ENCODE results near the gene FUBP3. TPM values are rescaled to one million over a fixed set of nuclear protein-coding genes. Genes with fewer than 3 reads are reported as not detected.
A peak's percentile ranks its signal among the peaks of the same experiment; 100 is the strongest.

Gene FUBP3
- total RNA-seq, 1 donor from 2014 or later: 36.8 TPM

DNA sequence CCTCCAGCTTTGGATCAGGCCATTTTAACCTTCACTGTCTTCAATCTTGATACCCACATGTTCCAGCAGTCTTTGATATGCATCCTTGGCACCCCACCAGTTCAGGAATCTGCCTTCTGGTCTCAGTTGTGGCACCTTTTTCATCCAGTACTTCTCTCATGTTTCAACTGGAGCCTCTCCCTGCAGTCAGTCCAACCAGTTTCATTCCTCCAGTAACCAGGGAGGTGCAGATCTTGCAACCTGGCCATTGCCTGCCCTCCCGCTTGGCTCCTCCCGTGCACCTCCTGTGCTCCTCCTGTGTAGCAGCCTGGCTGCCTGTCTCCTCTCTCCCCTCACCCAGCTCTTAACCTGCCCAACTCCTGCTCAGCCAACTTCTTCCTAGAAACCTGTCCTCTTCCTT lies 20.2 kb downstream of the FUBP3 start:
- DNase-seq (ENCODE audit: low spot score): no peak
- intact Hi-C loops (cut with DNase I): no loop called here

DNA sequence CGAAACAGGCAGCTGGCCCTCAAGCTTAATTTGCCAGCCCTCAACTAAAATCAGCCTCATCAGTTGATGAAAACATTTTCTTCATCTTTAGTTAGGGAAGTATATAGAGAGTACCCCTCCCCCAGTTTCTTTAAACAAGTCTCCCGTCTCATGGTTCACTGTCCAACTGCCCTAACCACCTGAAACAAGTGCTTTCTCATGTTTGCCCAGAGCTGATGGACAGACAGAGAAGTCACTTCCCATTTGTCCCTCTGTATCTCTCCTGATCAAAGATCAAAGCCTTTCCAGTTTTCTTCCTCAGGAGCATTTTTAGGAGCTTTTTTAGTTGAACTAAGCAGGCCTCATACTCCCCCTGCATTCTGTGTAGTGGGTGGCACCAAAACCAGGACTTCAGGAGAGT lies 21.7 kb downstream of the FUBP3 start:
- intact Hi-C loops (cut with DNase I): no loop called here
- DNase-seq (ENCODE audit: low spot score): no peak

DNA sequence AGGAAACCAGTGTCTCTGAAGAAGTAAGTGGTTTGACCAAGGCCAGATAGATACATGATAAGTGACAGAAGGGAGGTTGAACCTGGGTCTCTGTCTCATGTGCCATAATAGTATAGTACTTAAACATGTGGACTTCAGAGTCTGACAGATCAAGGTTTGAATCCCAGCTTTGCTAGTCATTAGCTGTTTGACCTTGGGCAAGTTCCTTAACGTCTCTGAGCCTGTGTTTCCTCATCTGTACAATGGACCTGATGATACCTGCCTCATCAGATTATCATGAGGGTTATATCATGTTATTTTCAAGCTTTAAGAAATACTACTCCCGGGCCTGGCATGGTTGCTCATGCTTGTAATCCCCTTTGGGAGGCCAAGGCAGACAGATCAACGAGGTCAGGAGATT lies 24.9 kb downstream of the FUBP3 start:
- DNase-seq (ENCODE audit: low spot score): no peak
- intact Hi-C loops (cut with DNase I): no loop called here

DNA sequence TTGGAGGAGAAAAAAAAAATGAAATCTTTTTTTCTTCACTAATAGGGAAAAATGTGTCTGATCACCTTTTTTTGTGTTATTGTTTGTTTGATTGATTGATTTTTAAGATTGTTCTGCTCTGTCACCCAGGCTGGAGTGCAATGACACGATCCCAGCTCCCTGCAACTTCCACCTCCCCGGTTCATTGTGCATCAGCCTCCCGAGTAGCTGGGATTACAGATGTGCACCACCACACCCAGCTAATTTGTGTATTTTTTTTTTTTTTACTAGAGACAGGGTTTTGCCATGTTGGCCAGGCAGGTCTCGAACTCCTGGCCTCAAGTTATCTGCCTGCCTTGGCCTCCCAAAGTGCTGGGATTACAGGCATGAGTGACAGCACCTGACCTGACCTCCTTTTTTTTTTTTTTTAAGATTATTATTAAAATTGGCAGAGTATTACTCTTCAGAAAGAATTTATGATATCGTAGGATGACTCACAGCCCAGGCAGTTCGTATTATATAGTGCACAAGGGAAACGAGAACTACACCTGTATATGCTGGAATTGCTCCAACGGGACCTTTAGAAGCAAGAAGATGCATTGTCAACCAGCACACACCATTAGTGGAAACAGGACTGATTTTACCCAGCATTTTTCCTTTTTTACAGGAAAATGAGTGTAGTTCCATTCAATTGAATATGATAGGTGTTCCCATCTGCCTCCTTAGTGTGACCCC lies 27.7 kb downstream of the FUBP3 start:
- no peak for DNase-seq (ENCODE audit: low spot score)
- intact Hi-C loops (cut with DNase I): no loop called here

DNA sequence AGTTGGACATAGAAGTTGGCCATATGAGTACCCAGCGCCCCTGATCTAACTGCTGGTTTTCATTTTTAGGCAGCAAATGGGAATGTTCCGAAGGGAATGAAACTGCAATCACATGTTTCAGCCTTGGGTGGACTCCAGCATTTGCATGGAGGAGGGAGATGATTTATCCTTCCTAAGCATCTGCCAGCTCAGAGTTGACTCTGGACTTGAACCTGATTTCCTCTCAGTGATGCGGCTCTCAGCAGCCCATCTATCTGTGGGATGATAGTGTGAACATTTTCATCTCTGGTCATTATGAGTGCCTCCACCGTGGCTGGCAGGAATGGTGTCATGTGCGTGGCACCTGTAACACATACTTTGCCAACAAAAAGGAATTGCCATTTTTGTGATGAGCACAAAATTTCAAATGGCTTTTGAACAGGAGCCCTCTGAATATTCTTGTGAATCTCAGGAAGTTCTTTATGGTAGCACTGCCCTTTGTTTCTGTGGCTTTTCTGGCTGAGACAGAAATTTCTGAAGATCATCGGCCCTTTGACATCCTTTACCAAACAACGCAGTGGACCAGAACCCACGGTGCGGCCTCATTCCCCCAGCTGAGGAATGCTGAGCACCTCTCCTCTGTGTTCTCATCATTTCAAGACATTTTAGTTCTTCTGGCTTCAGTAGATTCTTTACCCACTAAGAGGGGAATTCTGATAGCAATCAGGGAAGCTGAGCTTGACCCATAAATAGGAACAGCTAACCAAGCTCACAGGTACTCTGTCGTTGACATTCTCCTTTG lies 28.5 kb downstream of the FUBP3 start:
- intact Hi-C loops (cut with DNase I): no loop called here
- no peak for DNase-seq (ENCODE audit: low spot score)

DNA sequence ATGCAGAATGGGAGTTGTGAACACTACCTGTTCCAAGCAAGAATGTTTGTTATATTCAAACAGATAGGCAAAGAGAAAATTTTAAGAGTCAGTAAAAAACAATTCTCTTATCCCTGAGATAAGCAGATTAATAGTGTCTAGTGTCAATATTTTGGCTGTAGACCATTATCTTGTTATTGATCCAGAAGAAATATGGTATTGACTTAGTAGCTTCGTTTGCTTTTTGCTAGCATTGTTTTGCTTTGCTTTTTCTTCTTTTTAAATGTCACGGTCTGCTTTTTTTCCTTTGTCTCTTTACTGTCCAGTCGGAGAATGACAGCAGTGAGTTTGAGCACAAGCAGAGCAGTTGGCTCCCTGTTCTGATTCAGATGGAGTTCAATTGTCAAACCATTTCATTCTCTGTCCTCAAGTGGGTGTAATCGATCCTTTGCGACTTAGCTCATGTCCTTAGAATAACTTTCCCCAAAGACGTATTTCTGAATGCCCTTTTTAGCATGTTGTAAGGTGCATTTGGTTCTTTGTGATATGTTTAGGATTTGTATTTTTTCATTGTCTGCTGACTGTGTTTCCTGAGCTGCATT lies 29.3 kb downstream of the FUBP3 start:
- DNase-seq (ENCODE audit: low spot score): no peak
- intact Hi-C loops (cut with DNase I): no loop called here

DNA sequence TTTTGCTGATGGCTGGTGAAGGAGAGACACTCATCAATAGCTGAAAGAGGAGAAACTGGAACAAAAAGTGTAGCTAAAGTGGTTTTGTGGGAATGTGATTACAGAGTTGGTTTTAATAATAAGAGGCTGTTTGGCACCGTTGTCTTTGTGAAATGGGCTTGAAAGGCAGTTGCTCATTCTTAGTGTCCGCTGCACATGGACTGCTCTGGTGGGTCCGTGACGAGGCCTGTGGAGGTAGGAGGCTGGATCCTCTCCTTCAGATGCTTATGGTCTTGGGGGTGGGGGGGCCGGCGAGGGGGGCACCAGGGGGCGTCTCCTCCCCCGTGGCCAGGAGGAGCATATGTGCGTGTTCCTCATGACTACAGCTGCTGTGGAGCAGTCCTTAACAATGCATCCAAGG lies 29.8 kb downstream of the FUBP3 start:
- no peak for DNase-seq (ENCODE audit: low spot score)
- intact Hi-C loops (cut with DNase I): no loop called here

DNA sequence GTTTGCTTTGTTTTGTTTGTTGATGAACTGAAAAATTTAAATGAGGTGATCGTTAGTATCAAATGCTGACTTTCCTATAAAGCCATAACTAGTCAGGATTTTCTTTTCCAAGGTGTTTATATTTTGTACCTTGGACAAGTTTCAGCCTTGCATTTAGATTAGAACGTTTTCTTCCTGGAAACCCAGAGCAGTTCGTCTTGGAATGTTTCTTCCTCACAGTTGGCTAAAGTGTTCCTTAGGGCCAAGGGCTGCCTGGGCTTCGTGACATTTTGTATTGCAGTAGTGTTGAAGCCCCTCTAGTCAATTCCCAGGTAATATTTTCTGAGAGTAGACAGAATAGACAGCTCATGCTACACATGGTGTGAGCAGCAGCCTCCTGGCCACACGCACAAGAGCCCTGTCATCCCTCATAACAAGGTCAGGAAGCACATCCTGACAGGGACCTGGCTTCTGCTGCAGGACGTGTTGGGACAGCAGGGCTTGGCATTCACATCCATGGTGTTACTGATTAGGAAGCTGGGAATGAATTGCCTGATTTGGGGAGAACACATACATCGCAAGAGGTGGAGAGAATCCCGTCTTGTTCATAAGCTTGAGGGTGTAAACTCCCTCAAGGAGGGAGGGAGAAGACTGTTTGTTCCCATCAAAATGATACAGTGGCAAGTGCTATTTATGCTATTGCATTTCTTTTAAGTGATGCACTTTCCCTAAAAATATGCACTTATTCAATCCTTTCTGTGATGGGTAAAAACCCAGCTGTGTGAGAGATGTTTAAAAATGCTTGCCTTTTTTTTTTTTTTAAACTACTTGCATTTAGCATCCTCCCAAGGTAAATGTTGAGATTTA lies 31.7 kb downstream of the FUBP3 start:
- intact Hi-C loops (cut with DNase I): no loop called here
- no peak for DNase-seq (ENCODE audit: low spot score)

DNA sequence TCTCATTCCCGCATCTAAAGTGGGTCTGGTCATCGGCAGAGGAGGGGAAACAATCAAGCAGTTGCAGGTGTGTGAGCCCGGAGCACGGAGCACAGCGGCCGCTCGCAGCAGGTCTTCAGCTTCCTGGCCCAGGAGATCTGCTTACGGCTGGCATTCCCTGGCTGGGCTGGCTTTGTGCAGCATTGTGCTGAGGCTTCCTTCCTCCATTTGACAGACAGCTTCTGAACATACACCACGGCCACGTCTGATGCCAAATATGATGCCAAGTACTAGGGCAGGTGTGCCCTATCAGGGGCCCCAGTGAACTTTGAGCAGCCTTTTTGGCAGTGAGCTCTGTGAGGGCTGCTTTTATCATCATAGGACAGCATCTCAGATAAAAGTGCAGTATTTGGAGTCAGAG lies 37.1 kb downstream of the FUBP3 start:
- intact Hi-C loops (cut with DNase I): no loop called here
- DNase-seq (ENCODE audit: low spot score): no peak

DNA sequence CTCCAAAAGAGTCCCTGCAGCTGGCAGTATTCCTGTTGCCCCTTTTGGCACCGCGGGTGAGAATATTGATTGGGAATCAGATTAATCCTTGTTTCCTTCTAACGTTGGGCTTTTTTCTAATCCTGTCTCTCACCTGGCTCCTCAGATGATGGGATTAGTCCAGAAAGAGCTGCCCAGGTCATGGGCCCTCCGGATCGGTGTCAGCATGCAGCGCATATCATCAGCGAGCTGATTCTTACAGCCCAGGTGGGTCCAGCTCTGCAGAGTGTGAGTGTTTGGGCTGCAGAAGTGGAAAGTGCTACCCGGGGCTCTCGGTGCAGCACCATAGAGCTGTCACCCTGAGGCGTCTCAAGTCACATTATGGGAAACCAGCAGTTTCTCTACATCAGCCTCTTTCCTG lies 44.1 kb downstream of the FUBP3 start:
- intact Hi-C loops (cut with DNase I): no loop called here

DNA sequence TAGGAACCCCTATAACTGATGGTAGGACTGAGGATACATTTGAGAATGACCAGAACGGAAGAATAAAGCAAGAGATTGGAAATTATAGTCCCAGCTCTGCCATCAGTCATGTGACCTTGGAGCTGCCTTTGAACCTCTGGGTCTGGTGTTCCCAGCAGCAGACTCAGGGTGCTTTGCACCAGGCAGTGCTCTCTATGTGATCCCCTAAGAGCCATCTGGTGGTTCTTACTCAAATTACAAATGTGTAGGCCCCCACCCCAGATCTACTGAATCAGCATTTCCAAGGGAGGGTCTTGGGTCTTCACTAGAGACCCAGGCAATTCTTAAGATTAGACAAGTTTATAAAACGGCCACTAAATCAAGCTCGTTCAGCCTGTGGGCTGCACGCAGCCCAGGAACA lies 44.8 kb downstream of the FUBP3 start:
- intact Hi-C loops (cut with DNase I): no loop called here
- DNase-seq (ENCODE audit: low spot score): no peak

More for the DNA sequence above, 44.1 kb downstream of the FUBP3 start:
- DNase-seq (ENCODE audit: low spot score): no peak

DNA sequence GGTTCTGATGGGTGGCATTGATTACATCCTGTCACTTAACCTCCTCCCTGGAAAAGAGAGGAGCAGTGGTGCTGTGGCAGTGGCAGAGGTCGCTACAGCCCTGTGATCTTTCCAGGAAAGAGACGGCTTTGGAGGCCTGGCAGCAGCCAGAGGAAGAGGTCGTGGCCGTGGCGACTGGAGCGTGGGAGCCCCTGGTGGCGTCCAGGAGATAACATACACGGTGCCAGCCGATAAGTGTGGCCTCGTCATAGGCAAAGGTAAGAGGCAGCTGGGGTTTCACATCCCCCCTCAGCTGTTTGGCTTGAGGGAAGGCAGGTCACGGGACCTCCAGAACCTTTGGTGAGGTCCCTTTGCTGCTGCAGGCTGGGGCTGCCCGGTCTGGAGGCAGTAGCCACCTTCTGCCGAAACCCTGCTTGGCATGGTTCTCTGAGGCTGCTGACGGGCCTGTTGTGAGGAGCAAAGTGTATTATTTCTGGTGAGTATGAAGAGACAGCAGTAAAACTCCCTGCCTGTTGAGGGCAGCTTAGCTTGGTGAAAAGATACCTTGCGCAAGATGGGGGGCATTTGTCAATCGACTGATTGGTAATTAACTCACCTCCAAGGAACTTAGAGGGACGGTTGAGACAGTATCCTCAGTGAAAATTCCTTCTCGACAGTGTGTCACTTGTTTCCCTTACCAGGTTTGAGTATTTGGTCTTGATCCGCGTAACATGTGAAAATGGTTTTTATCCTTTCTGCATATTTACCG lies 47.0 kb downstream of the FUBP3 start:
- intact Hi-C loops (cut with DNase I): loop anchor here (5.0 kb wide), 2 partner anchors 56 to 94 kb away; no protein-coding TSS in a partner anchor
- no peak for DNase-seq (ENCODE audit: low spot score)

DNA sequence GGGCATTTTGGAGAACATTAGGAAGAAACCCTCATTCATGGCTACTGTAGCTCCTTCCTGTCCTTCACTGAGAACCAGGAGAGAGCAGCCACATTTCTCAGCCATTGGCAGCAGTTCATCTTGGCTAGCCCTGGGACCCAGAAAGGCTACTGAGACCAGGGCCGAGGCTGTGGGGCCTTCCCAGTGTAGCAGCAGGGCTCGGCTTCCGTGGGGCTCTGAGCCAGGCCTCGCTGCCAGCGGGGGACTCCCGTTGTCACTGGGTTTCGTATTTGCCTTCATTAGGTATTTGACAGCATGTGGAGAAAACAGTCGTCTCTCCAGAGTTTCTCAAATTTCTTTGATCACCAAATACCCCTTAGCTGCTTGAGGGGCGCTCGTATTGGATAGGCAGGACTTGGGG lies 47.7 kb downstream of the FUBP3 start:
- intact Hi-C loops (cut with DNase I): loop anchor here (5.0 kb wide), 2 partner anchors 55 to 95 kb away; no protein-coding TSS in a partner anchor
- DNase-seq (ENCODE audit: low spot score): no peak

DNA sequence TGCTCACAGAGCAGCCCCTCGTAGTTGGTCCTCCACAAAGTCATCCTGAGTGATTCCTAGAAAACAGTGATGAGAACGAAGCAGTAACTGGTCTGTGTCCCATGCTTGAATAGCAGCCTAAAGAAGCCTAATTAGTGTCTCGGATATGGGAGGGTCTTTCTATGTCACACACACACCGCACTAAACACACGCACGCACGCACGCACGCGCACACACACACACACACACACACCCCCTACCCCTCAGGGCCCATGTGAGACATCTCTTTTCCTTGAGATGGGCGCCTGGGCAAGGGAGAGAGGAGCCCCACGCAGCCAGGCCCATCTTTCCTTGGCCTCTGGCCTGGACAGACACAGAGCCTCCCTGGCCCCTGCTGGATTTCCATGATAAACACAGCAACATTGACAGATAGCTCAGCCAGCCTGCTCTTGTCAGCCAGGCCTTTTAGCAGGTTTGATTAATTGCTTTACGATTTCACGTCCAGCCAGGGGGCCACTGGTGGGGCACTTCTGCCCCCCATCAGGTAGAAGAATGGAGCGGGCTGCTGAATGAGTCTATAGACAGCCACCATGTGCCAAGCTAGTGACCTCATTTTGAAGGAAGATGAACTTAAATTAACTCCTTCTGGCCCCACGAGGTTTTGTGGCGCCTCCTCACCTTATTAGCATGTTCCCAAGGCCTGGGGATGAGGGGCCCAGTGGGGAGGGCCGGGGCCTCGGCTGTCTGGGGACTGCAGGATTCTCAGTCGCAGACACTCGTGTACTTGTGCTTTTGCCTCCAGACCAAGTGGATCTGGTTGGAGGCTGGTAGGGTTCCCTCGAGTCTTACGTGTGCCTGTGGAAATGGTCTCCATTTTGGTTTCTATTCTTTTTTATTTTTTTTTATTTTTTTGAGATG lies 48.8 kb downstream of the FUBP3 start:
- no peak for DNase-seq (ENCODE audit: low spot score)
- intact Hi-C loops (cut with DNase I): loop anchor here (5.0 kb wide), 2 partner anchors 54 to 96 kb away; no protein-coding TSS in a partner anchor

DNA sequence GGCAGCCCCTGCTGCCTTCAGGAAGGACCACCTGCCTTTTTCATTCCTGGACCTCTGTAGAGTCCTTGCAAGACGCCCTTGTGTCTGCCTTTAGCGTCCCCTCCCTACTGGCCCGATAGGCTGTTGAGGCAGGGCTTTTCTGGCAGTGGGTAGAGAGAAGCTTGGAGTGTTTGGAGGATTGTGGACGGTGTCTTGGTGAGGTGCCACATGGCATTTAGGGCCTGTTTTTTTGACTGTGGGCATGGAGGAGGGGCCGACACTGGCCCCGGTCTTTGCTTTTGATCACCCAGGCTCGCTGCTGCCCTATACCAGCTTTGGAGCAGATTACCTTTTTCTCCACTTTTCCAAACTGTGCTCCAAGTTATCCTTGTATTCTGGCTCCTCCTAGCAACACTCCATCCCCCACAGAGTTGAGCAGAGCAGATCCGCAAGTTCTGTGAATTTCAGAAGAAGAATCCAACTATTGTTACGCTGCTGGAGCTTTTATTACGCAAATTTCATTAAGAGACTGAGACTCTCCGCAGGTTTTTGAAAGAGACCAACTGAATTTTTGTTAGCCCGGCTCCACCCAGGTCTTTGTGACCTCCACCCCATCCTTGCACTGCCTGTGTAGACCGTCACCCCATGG lies 50.2 kb downstream of the FUBP3 start:
- DNase-seq (ENCODE audit: low spot score): no peak
- intact Hi-C loops (cut with DNase I): loop anchor here (5.0 kb wide), 3 partner anchors 53 to 167 kb away; no protein-coding TSS in a partner anchor

DNA sequence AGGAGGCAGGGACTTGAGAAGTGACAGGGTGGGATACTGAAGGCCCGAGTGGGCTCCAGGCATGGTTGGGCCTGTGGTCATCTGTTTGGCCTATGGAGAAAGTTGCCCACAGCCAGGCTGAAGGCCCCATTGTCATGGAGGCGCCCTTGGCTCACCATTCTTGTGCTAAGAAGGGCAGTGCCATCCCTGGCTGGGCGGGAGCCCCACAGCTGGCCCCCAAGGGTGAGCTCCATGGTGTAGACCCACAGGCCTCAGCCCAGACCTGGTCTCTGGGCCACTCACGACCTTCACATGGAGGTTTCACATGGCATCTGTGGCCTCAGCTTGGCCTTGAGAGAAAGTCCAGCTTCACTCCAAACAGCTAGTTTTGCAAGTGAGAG lies 50.7 kb downstream of the FUBP3 start:
- intact Hi-C loops (cut with DNase I): loop anchor here (5.0 kb wide), 1 partner anchor 168 kb away; no protein-coding TSS in a partner anchor
- no peak for DNase-seq (ENCODE audit: low spot score)

DNA sequence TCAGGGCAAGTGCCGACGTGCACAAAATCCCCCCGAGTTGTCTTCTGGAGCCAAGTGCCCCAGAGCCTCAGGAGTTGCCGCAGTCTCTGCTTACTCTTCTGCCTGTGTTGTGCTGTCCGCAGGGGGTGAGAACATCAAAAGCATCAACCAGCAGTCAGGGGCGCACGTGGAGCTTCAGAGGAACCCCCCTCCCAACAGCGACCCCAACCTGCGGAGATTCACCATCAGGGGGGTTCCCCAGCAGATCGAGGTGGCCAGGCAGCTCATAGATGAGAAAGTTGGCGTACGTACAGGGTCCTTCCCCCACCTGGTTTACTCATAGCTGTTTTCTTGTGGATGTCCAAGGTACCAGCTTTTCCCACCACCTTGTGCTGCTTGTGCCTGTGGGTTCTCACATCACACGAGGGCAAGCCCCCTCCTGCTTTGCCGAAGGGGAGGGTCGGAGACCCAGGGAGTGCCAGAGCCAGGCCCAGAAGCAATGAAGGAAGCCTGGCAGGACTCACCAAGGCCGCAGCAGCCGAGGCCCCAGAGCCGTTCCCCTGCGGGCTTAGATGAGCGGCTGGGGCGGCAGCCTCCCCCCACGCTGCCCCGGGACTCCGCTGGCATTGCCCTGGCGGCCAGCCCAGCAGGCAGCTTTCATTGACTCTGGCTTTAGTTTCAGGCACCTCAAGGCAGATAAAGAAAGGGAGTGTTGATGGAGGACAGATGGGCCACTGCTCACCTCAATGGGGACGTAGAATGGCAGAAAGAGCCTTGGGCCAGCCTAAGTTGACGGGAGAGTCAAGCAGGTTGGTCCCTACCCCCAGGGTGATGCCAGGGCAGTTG lies 51.3 kb downstream of the FUBP3 start:
- DNase-seq (ENCODE audit: low spot score): peak; percentile 81
- intact Hi-C loops (cut with DNase I): loop anchor here (5.0 kb wide), 1 partner anchor 168 kb away; no protein-coding TSS in a partner anchor
